H1 (cell line): ENCODE measurements around the gene KAZALD1. TPM values are rescaled to one million over a fixed set of nuclear protein-coding genes. Genes with fewer than 3 reads are reported as not detected.

Experiments
- CTCF ChIA-PET: fragments of 300-600 bp; sonication (Branson Sonifier 250); formaldehyde crosslinking; loops from one replicate; lab custom pipeline; 2021; ENCODE audit not compliant: partially characterized antibody; lab: Charles Lee
- POLR2A ChIA-PET: fragments of 300-600 bp; sonication (Branson Sonifier 250); formaldehyde crosslinking; loops from one replicate; lab custom pipeline; 2021; ENCODE audit warnings: inconsistent platforms; ENCODE audit not compliant: partially characterized antibody; lab: Charles Lee
- DNase-seq, 2 experiments: peaks; one replicate each; pipeline versions ENCODE4 v3.0.0 to v3.0.0-alpha.2; 2010 to 2022; ENCODE audit warnings: low spot score in 2 of 2, low read depth in 1 of 2, mixed read lengths in 1 of 2
- FAIRE-seq: peaks from 2 replicates; lab custom pipeline; 2011; peaks lifted over from hg19 to GRCh38; lab: Jason Lieb, UNC
- H2AFZ ChIP-seq: 2 replicates; pipeline ENCODE4 v1.8.1; 2012; ENCODE audit warnings: low read length, inconsistent platforms
- H2AK5ac ChIP-seq: 2 replicates; pipeline ENCODE4 v1.6.1; 2013; ENCODE audit warnings: low read depth, low read length
- H2BK120ac ChIP-seq: replicated peaks from 2 replicates; pipeline ENCODE3; 2013; ENCODE audit warnings: low read depth, low read length, inconsistent platforms
- H2BK12ac ChIP-seq: 2 replicates; pipeline ENCODE4 v1.6.1; 2013; ENCODE audit warnings: low read depth, low read length
- H2BK15ac ChIP-seq: 2 replicates; pipeline ENCODE4 v1.6.1; 2013; ENCODE audit warnings: low read length
- H2BK20ac ChIP-seq: 2 replicates; pipeline ENCODE4 v1.6.1; 2013; ENCODE audit warnings: low read length
- H2BK5ac ChIP-seq: 2 replicates; pipeline ENCODE4 v1.6.1; 2013; ENCODE audit warnings: low read depth, low read length
- H3K14ac ChIP-seq: 2 replicates; pipeline ENCODE4 v1.6.1; 2013; ENCODE audit warnings: inconsistent platforms; ENCODE audit not compliant: insufficient read length
- H3K18ac ChIP-seq: 2 replicates; pipeline ENCODE4 v1.6.1; 2013; ENCODE audit warnings: low read length; ENCODE audit errors: extremely low read depth
- H3K23ac ChIP-seq: 2 replicates; pipeline ENCODE4 v1.6.1; 2013; ENCODE audit warnings: inconsistent platforms; ENCODE audit not compliant: insufficient read length
- H3K23me2 ChIP-seq: 2 replicates; pipeline ENCODE4 v1.6.1; 2013; ENCODE audit warnings: low read depth, low read length
- H3K27ac ChIP-seq: 2 replicates; pipeline ENCODE4 v1.6.1; 2011; ENCODE audit warnings: low read depth, low read length, inconsistent platforms
- H3K27me3 ChIP-seq, 4 experiments: replicated peaks in 1 of 4; 1 replicate in 1 of 4; 2 replicates in 3 of 4; pipeline versions ENCODE4 v1.6.1 to v1.8.1; 2011 to 2013; ENCODE audit warnings: low read length in 3 of 4, mild to moderate bottlenecking in 3 of 4, inconsistent platforms in 2 of 4, mixed read lengths in 2 of 4, moderate library complexity in 1 of 4; ENCODE audit not compliant: control insufficient read depth in 3 of 4, insufficient read depth in 3 of 4; ENCODE audit errors: extremely low read depth in 1 of 4
- H3K36me3 ChIP-seq, 4 experiments: 2 replicates each; pipeline versions ENCODE4 v1.6.1 to v1.8.1; 2011 to 2013; ENCODE audit warnings: mild to moderate bottlenecking in 4 of 4, low read length in 3 of 4, moderate library complexity in 2 of 4, control low read depth in 1 of 4, inconsistent platforms in 1 of 4; ENCODE audit not compliant: insufficient read depth in 4 of 4, control insufficient read depth in 2 of 4
- H3K4ac ChIP-seq: replicated peaks from 2 replicates; pipeline ENCODE3; 2013; ENCODE audit warnings: low read length, low read depth, mixed read lengths, inconsistent platforms; ENCODE audit not compliant: insufficient read length
- H3K4me1 ChIP-seq, 4 experiments: replicated peaks in 1 of 4; 1 replicate in 1 of 4; 2 replicates in 3 of 4; pipeline versions ENCODE4 v1.6.1 to v1.8.1; 2011 to 2013; ENCODE audit warnings: low read length in 3 of 4, inconsistent platforms in 2 of 4, mixed read lengths in 1 of 4; ENCODE audit not compliant: insufficient read depth in 4 of 4, control insufficient read depth in 3 of 4
- H3K4me2 ChIP-seq, 2 experiments: 2 replicates each; pipeline versions ENCODE4 v1.6.1 to v1.8.1; 2011 to 2013; ENCODE audit warnings: low read depth in 2 of 2, low read length in 2 of 2, control low read depth in 1 of 2, inconsistent platforms in 1 of 2, mild to moderate bottlenecking in 1 of 2; ENCODE audit not compliant: insufficient read depth in 1 of 2
- H3K4me3 ChIP-seq, 4 experiments: fragments of 200-600, 300-600 bp in 1 of 4; sonication (generic), shearing (Covaris generic), sonication (Bioruptor Twin) in 1 of 4; 2 replicates each; pipeline versions ENCODE4 v1.5.1 to v1.8.1; 2011 to 2016; ENCODE audit warnings: low read length in 4 of 4, low read depth in 3 of 4, control low read depth in 2 of 4, inconsistent platforms in 2 of 4, mild to moderate bottlenecking in 2 of 4, mixed read lengths in 1 of 4, moderate library complexity in 1 of 4; ENCODE audit not compliant: insufficient read depth in 2 of 4; ENCODE audit errors: extremely low read depth in 1 of 4
- H3K56ac ChIP-seq: replicated peaks from 2 replicates; pipeline ENCODE3; 2013; ENCODE audit warnings: low read depth, mild to moderate bottlenecking, mixed read lengths, low read length, inconsistent platforms; ENCODE audit not compliant: insufficient read length
- H3K79me1 ChIP-seq: 2 replicates; pipeline ENCODE4 v1.6.1; 2013; ENCODE audit warnings: low read depth, low read length, control low read depth
- H3K79me2 ChIP-seq, 2 experiments: 2 replicates each; pipeline versions ENCODE4 v1.6.1 to v1.8.1; 2012 to 2013; ENCODE audit warnings: low read length in 2 of 2, mild to moderate bottlenecking in 2 of 2, inconsistent platforms in 1 of 2; ENCODE audit not compliant: insufficient read depth in 2 of 2, control insufficient read depth in 1 of 2
- H3K9ac ChIP-seq, 4 experiments: replicated peaks in 1 of 4; 1 replicate in 1 of 4; 2 replicates in 3 of 4; pipeline versions ENCODE4 v1.6.1 to v1.8.1; 2011 to 2013; ENCODE audit warnings: low read depth in 3 of 4, low read length in 3 of 4, control low read depth in 2 of 4, mild to moderate bottlenecking in 2 of 4, moderate library complexity in 2 of 4, inconsistent platforms in 1 of 4; ENCODE audit errors: extremely low read depth in 1 of 4
- H3K9me3 ChIP-seq, 2 experiments: 2 replicates each; pipeline versions ENCODE4 v1.6.1 to v1.8.1; 2012 to 2013; ENCODE audit warnings: mild to moderate bottlenecking in 2 of 2, moderate library complexity in 2 of 2, control low read depth in 1 of 2, inconsistent platforms in 1 of 2, low read depth in 1 of 2, low read length in 1 of 2, mixed read lengths in 1 of 2; ENCODE audit not compliant: insufficient read depth in 2 of 2
- H4K20me1 ChIP-seq, 2 experiments: replicated peaks in 1 of 2; 2 replicates each; pipeline versions ENCODE3 to v1.8.1; 2011 to 2013; ENCODE audit warnings: inconsistent platforms in 2 of 2, low read length in 2 of 2, mild to moderate bottlenecking in 1 of 2; ENCODE audit not compliant: insufficient read depth in 2 of 2, control insufficient read depth in 1 of 2
- H4K5ac ChIP-seq: 2 replicates; pipeline ENCODE4 v1.6.1; 2013; ENCODE audit warnings: low read length, low read depth, mixed read lengths, inconsistent platforms; ENCODE audit not compliant: insufficient read length
- H4K8ac ChIP-seq: 2 replicates; pipeline ENCODE4 v1.8.0; 2013; ENCODE audit warnings: mild to moderate bottlenecking, moderate library complexity, low read length, inconsistent platforms; ENCODE audit not compliant: insufficient read depth; ENCODE audit errors: extremely low read depth
- H4K91ac ChIP-seq: replicated peaks from 2 replicates; pipeline ENCODE3; 2013; ENCODE audit warnings: low read length, mixed read lengths, inconsistent platforms; ENCODE audit not compliant: insufficient read length
- BACH1 ChIP-seq: IDR thresholded peaks from 2 replicates; pipeline ENCODE4 v1.6.1; 2012; ENCODE audit warnings: low read length, improper control_type of control experiment
- CBX8 ChIP-seq: fragments of 300-800, 300-1000 bp; sonication (generic); IDR thresholded peaks from 2 replicates; pipeline ENCODE4 v1.7.1; 2016; ENCODE audit warnings: low read depth, low read length, borderline replicate concordance
- CTCF ChIP-seq, 3 experiments: IDR thresholded peaks; 1 replicate in 2 of 3; 2 replicates in 1 of 3; pipeline versions ENCODE4 v1.5.1 to v1.6.1; 2011; ENCODE audit warnings: low read length in 3 of 3, mild to moderate bottlenecking in 3 of 3, inconsistent platforms in 2 of 3, low read depth in 1 of 3, moderate library complexity in 1 of 3; ENCODE audit not compliant: insufficient read depth in 1 of 3; ENCODE audit errors: control extremely low read depth in 1 of 3
- GTF2F1 ChIP-seq: IDR thresholded peaks from 2 replicates; pipeline ENCODE4 v1.6.1; 2012; ENCODE audit warnings: low read depth, low read length, improper control_type of control experiment, borderline replicate concordance
- NRF1 ChIP-seq: IDR thresholded peaks from 2 replicates; pipeline ENCODE4 v1.6.1; 2011; ENCODE audit warnings: mild to moderate bottlenecking, low read depth, low read length, improper control_type of control experiment
- POU5F1 ChIP-seq: IDR thresholded peaks from 2 replicates; pipeline ENCODE4 v1.6.1; 2011; ENCODE audit warnings: low read depth, mild to moderate bottlenecking, low read length, moderate library complexity
- RAD21 ChIP-seq, 2 experiments: IDR thresholded peaks in 1 of 2; conservative IDR thresholded peaks in 1 of 2; 2 replicates each; pipeline ENCODE4 v1.6.1; 2011; ENCODE audit warnings: low read depth in 2 of 2, low read length in 2 of 2, improper control_type of control experiment in 1 of 2, inconsistent platforms in 1 of 2, mild to moderate bottlenecking in 1 of 2, moderate library complexity in 1 of 2
- TCF12 ChIP-seq: IDR thresholded peaks from 2 replicates; pipeline ENCODE4 v1.6.1; 2011; ENCODE audit warnings: low read depth, mild to moderate bottlenecking, low read length
- YY1 ChIP-seq: IDR thresholded peaks from 2 replicates; pipeline ENCODE4 v1.6.1; 2011; ENCODE audit warnings: low read depth, mild to moderate bottlenecking, low read length
- WGBS, 2 experiments: shearing (Covaris generic) in 1 of 2; methylation state at CpG; one replicate each; pipeline versions ENCODE4 v1.1.6 to v1.1.7; 2013 to 2015; ENCODE audit warnings: low lambda C conversion rate in 2 of 2, mixed read lengths in 2 of 2, inconsistent platforms in 1 of 2, low coverage in 1 of 2, missing lambda C conversion rate in 1 of 2; ENCODE audit not compliant: insufficient replicate concordance in 2 of 2, insufficient coverage in 1 of 2, insufficient read length in 1 of 2; ENCODE audit errors: extremely low coverage in 1 of 2, missing lambda C conversion rate in 1 of 2; 5-methylcytosine and 5-hydroxymethylcytosine counted together
- polyA plus RNA-seq, 7 experiments: library from polyadenylated mRNA; depleted of rRNA in 3 of 7; stranded (reverse) in 5 of 7; unstranded in 2 of 7; fragments of >200 nt in 5 of 7; fragments of 200-250 nt in 2 of 7; gene quantifications; 1 replicate in 5 of 7; 2 replicates in 1 of 7; 4 replicates in 1 of 7; pipeline versions ENCODE4 v1.2.1 to v1.2.3, GENCODE V29; 2011 to 2013; ENCODE audit warnings: missing spikeins in 2 of 7, mixed read lengths in 2 of 7
- total RNA-seq: library from RNA; stranded (reverse); fragmentation: NEBNext Ultra II Directional; extraction: Animal tissue kit (Norgen Biotek cat#: 25700); gene quantifications from 2 replicates; pipeline ENCODE4 v1.2.1, GENCODE V29; 2021

Gene KAZALD1
- total and polyA plus RNA-seq, 2 of the 8 experiments (the other 6 are each of a cell fraction or from before 2014, with no cell fraction given) = 0.65 to 1.9 TPM

- Histone ChIP-seq H4K5ac (no peak overlapping the region), H4K8ac (no peak overlapping the region), H2BK120ac (no peak overlapping the region), H3K23me2 (peaks cover 29% of the 10 kb centered on the region; the same call in 1 of the 2 replicates), H3K36me3 (no peaks in the 10 kb centered on the region; a peak in 1 of 8 replicates), H2BK20ac (no peak overlapping the region), H4K20me1 (peaks cover 0 to 19% of the 10 kb centered on the region in 2 experiments), H3K27me3 (peaks cover 53 to 67% (median 61%) of the 10 kb centered on the region in 4 experiments), H3K4me3 (peak overlapping the region in 3 of 4 experiments; percentile 45 to 90 (median 64); a peak in 5 of 8 replicates), H3K56ac (no peak overlapping the region), H3K79me2 (no peaks in the 10 kb centered on the region), H2AFZ (no peak overlapping the region), H3K4me2 (peak overlapping the region; percentile 80 to 100), H3K14ac (no peak overlapping the region), H2BK5ac (no peak overlapping the region), H3K18ac (no peak overlapping the region), H2BK12ac (peak overlapping the region; percentile 22; the same call in 1 of the 2 replicates), H3K23ac (no peak overlapping the region), H2AK5ac (peak overlapping the region; percentile 61; the same call in 1 of the 2 replicates), H3K79me1 (no peaks in the 10 kb centered on the region), H3K9ac (no peak overlapping the region), H2BK15ac (no peak overlapping the region), H3K27ac (no peak overlapping the region), H4K91ac (no peak overlapping the region), H3K4me1 (peaks cover 4 to 35% (median 23%) of the 10 kb centered on the region in 4 experiments), H3K9me3 (no peaks in the 10 kb centered on the region), H3K4ac (no peak overlapping the region)
- ChIA-PET CTCF (interaction anchor here (0.7 to 59.5 kb wide), 7 partner anchors 9 to 1581 kb away, joined by 3 to 2176 read pairs (median 48); partner anchors contain the start of genes KAZALD1, PDZD7 and SFXN3), POLR2A (interaction anchor here (8.4 kb wide), 1 partner anchor 17 kb away, joined by 85 read pairs; no protein-coding TSS in a partner anchor)
- no peak for DNase-seq
- WGBS, 2 experiments = 62% methylated on average over 3 of the region's 3 CpGs; no CpG with 5 or more reads in 1 of the 2 experiments
- no peak for FAIRE-seq
- TF ChIP-seq BACH1 = no peak
- no peak for TF ChIP-seq NRF1
- no peak for TF ChIP-seq TCF12
- TF ChIP-seq YY1 = no peak
- TF ChIP-seq GTF2F1 = no peak
- no peak for TF ChIP-seq CTCF (IDR thresholded peaks at IDR 0.05; ENCODE audit: control extremely low read depth in 1 of 3, insufficient read depth in 1 of 3, low read depth in 1 of 3, low read length in 3 of 3)
- TF ChIP-seq RAD21 (IDR thresholded peaks at IDR 0.05 in 1 of 2, conservative IDR thresholded peaks at IDR 0.05 in 1 of 2; ENCODE audit: low read depth in 2 of 2, low read length in 2 of 2) = no peak
- no peak for TF ChIP-seq CBX8
- TF ChIP-seq POU5F1 = no peak
Observed at GRCh38 chr10:101065481-101066145, 3.8 kb downstream of the KAZALD1 start.
